HG03520 (cell line): ENCODE measurements around the gene DAB2.
"Not testable (repeated sequence)": the region's sequence is repeated elsewhere in the genome, so short reads cannot be mapped to it uniquely, and the experiment has no call there.

Source experiments
- ATAC-seq: cut with Tn5 transposase; IDR thresholded peaks from one replicate; pipeline ENCODE4 v1.9.1; 2021; ENCODE audit warnings: mild to moderate bottlenecking, moderate library complexity; ENCODE audit not compliant: unreplicated experiment

The DAB2 gene

GRCh38 chr5:39352951-39353350 lies 71.8 kb downstream of the DAB2 start:
- no peak for ATAC-seq

- no peak for ATAC-seq
These were observed 72.6 kb downstream of the DAB2 start for GRCh38 chr5:39352170-39352569.

- ATAC-seq = no peak
These were observed 75.3 kb downstream of the DAB2 start for GRCh38 chr5:39349484-39349883.

GRCh38 chr5:39342460-39342859 lies 82.3 kb downstream of the DAB2 start:
- no peak for ATAC-seq

DNA sequence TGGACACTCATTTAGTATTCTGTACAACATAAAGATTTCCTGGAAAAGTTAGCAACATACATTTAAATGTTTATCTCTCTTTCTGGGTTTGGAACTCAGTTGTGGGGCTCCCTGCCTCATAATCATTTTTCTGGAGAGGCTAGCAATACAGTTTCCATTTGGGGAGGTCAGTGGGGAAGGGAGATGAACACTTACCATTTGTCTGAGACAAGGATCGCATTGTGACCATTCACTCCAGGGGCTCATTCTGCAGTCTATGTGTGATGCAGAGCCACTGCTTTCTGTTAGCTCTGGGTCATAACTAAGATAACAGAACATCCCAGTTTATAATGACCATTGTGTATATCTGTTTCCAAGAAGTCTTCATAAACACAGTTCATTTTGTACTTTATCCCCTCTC lies 82.9 kb downstream of the DAB2 start:
- ATAC-seq = no peak

DNA sequence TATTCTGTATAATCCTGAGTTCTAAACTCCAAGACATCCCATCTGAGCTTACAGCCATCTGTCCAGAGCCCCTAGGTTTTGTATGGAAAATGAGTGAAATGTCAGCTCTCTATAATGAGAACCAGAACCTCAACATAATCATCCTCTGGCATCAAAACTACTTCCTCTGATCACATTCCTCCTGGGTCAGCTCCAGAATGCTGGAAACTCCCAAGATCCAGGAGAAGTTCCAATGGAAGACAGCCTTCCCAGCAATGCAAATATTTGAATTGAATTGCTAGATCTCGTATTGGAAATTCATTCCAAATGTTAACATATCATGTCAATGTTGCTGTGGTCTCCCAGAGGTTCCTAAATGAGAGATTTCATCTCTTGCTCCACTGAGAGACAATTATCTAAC lies 84.3 kb downstream of the DAB2 start:
- ATAC-seq = no peak

DNA sequence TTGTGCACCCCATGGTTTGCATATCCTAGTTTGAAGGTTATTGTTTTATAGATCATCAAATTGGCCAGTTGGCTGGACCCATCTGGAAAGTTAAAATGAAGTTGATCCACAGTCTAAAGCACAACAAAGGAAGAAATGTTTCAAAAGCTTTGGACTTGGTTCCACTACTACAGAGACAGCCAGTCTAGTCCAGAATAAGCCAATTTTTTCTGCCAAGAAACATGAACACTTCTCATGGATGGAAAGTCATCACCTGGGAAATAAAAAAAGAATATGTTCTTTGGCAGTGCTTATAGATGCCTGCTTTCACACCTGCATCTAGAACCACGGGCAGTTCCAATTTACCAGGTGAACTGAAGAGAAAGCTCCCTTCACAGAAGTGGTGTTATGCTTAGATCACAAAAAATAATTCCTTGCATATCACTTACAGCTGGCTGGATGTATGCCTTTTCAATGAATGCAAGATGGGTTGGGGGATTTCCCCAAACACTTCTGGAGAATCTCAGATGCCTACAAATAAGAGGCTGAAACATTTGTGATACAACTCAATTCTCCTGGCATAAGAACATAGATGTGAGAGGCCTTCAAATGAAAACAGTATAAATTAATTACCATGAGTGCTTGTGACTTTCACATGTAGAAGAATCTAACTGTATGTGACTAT lies 87.4 kb downstream of the DAB2 start:
- no peak for ATAC-seq

DNA sequence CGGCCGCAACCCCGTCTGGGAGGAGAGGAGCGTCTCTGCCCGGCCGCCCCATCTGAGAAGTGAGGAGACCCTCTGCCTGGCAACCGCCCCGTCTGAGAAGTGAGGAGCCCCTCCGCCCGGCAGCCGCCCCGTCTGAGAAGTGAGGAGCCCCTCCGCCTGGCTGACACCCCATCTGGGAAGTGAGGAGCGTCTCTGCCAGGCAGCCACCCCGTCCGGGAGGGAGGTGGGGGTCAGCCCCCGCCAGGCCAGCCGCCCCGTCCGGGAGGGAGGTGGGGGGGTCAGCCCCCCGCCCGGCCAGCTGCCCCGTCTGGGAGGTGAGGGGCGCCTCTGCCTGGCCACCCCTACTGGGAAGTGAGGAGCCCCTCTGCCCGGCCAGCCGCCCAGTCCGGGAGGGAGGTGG lies 90.5 kb downstream of the DAB2 start:
- ATAC-seq = not testable (repeated sequence)

DNA sequence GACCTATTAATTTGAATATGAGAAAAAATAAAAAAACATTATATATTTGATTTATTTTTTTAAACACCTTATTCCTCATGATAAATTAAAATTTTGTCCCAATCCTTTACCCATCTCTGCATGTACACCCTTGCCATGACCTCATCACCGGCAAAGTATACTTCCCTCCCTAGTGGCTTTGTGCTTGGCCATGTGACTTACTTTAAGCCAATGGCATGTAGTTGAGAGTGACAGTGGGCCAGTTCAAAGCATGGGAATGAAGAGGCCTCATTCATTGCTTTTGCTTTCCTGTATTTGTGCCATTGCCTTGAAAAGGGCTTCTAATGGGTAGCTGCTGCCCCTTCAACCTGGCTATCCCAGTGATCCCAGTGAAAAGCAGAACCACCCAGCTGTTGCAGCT lies 91.7 kb downstream of the DAB2 start:
- no peak for ATAC-seq

DNA sequence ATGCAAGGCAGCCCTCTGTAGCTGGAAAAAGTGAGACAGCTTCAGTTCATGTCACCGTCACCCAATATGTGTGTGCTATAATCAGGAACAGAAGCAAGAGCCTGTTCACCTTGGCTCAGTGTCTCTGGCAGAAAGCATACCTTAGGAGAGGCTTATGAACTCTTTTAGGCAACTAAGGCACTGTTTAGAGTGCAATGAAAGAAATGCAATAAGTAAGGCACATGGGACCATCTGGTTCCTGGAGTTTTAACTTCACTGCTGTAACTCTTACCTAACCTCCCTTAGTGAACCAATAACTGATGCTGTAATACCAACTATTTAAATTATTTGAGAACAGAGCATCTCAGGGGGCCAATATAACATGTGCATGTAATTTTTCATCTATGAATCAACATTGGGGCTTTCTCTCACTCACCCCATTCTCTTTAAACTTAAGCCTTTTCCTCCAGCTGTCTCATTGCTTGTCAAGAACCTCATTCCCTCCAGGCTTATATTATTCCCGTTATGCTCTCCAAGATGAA lies 92.9 kb downstream of the DAB2 start:
- ATAC-seq = no peak

- no peak for ATAC-seq
These were observed 96.0 kb downstream of the DAB2 start for GRCh38 chr5:39328731-39329130.

GRCh38 chr5:39323542-39323941 lies 101.2 kb downstream of the DAB2 start:
- no peak for ATAC-seq
